Activated CD4-positive, alpha-beta T cell treated with anti-CD3 and anti-CD28 coated beads, Interleukin-2, amount 50 U/mL, for 1 hour (primary cell): ENCODE results near the gene KCNN1.
"Not testable (repeated sequence)": the region's sequence is repeated elsewhere in the genome, so short reads cannot be mapped to it uniquely, and the experiment has no call there.

ENCODE experiments used
- DNase-seq: peaks from one replicate; pipeline ENCODE4 v3.0.0-alpha.2; 2020

Gene KCNN1

GRCh38 chr19:17969096-17969792 lies 2.3 kb downstream of the KCNN1 start:
- no peak for DNase-seq

GRCh38 chr19:17972230-17972629 lies 5.3 kb downstream of the KCNN1 start:
- no peak for DNase-seq

- no peak for DNase-seq
Observed at GRCh38 chr19:17973759-17974158, 6.9 kb downstream of the KCNN1 start.

GRCh38 chr19:17974551-17974950 lies 7.6 kb downstream of the KCNN1 start:
- DNase-seq: no peak

- DNase-seq: no peak
Observed at GRCh38 chr19:17975032-17975431, 8.1 kb downstream of the KCNN1 start.

GRCh38 chr19:17977021-17977420 lies 10.1 kb downstream of the KCNN1 start:
- DNase-seq: no peak

GRCh38 chr19:17977488-17977887 lies 10.6 kb downstream of the KCNN1 start:
- no peak for DNase-seq

- DNase-seq: no peak
Observed at GRCh38 chr19:17981611-17982010, 14.7 kb downstream of the KCNN1 start.

GRCh38 chr19:17982430-17982829 lies 15.5 kb downstream of the KCNN1 start:
- no peak for DNase-seq

GRCh38 chr19:17985037-17985818 lies 18.3 kb downstream of the KCNN1 start:
- no peak for DNase-seq

- not testable (repeated sequence) for DNase-seq
Observed at GRCh38 chr19:17986569-17986968, 19.7 kb downstream of the KCNN1 start.

- no peak for DNase-seq
Observed at GRCh38 chr19:17988161-17988560, 21.3 kb downstream of the KCNN1 start.

GRCh38 chr19:17989425-17990094 lies 22.7 kb downstream of the KCNN1 start:
- no peak for DNase-seq

GRCh38 chr19:17993076-17993813 lies 26.3 kb downstream of the KCNN1 start:
- DNase-seq: no peak

GRCh38 chr19:17996826-17997316 lies 30.0 kb downstream of the KCNN1 start:
- peak; percentile 88 for DNase-seq

- no peak for DNase-seq
Observed at GRCh38 chr19:17997969-17998826, 31.3 kb downstream of the KCNN1 start.

GRCh38 chr19:17998827-17999150 lies 31.9 kb downstream of the KCNN1 start:
- DNase-seq: no peak

- DNase-seq: no peak
Observed at GRCh38 chr19:17999684-18000479, 33.0 kb downstream of the KCNN1 start.

GRCh38 chr19:18000480-18000914 lies 33.6 kb downstream of the KCNN1 start:
- DNase-seq: no peak

GRCh38 chr19:18000915-18001776 lies 34.2 kb downstream of the KCNN1 start:
- peak; percentile 94 for DNase-seq
